HG03066 (cell line): ENCODE measurements around the gene ANKRD12.
A peak's percentile ranks its signal among the peaks of the same experiment; 100 is the strongest.

Source experiments
- ATAC-seq: cut with Tn5 transposase; IDR thresholded peaks from one replicate; pipeline ENCODE4 v1.9.1; 2021; ENCODE audit warnings: low read depth; ENCODE audit not compliant: unreplicated experiment

ANKRD12 gene

GRCh38 chr18:9105420-9105819, 31.2 kb upstream of the ANKRD12 start:
- ATAC-seq, result no peak

GRCh38 chr18:9106094-9106493, 30.5 kb upstream of the ANKRD12 start:
- ATAC-seq, result no peak

- no peak for ATAC-seq
Observed at GRCh38 chr18:9106800-9107584, 29.6 kb upstream of the ANKRD12 start.

GRCh38 chr18:9108911-9109310, 27.7 kb upstream of the ANKRD12 start:
- no peak for ATAC-seq

- no peak for ATAC-seq
Observed at GRCh38 chr18:9109523-9109922, 27.1 kb upstream of the ANKRD12 start.

GRCh38 chr18:9113468-9114149, 23.0 kb upstream of the ANKRD12 start:
- no peak for ATAC-seq

- no peak for ATAC-seq
Observed at GRCh38 chr18:9115984-9116383, 20.6 kb upstream of the ANKRD12 start.

GRCh38 chr18:9117980-9118841, 18.4 kb upstream of the ANKRD12 start:
- ATAC-seq, result no peak

- ATAC-seq, result no peak
Observed at GRCh38 chr18:9120796-9121195, 15.8 kb upstream of the ANKRD12 start.

GRCh38 chr18:9123520-9123919, 13.1 kb upstream of the ANKRD12 start:
- ATAC-seq, result no peak

GRCh38 chr18:9124824-9125223, 11.8 kb upstream of the ANKRD12 start:
- no peak for ATAC-seq

- no peak for ATAC-seq
Observed at GRCh38 chr18:9126337-9126736, 10.2 kb upstream of the ANKRD12 start.

GRCh38 chr18:9130195-9130594, 6.4 kb upstream of the ANKRD12 start:
- ATAC-seq, result no peak

GRCh38 chr18:9130806-9131205, 5.8 kb upstream of the ANKRD12 start:
- no peak for ATAC-seq

- no peak for ATAC-seq
Observed at GRCh38 chr18:9132628-9133027, 4.0 kb upstream of the ANKRD12 start.

GRCh38 chr18:9133225-9133624, 3.4 kb upstream of the ANKRD12 start:
- no peak for ATAC-seq

GRCh38 chr18:9135081-9135911, 1.3 kb upstream of the ANKRD12 start:
- ATAC-seq, result no peak

GRCh38 chr18:9135912-9136314, 668 bp upstream of the ANKRD12 start:
- peak; percentile 17 for ATAC-seq

GRCh38 chr18:9137168-9138066, 836 bp downstream of the ANKRD12 start:
- ATAC-seq, result peak; percentile 34
